AG20443 (cell line): ENCODE data around the gene THAP4.
"Not testable (repeated sequence)": the region's sequence is repeated elsewhere in the genome, so short reads cannot be mapped to it uniquely, and the experiment has no call there.

Experiments
- DNase-seq: peaks from one replicate; pipeline ENCODE4 v3.0.0; 2012; ENCODE audit warnings: low spot score, mixed read lengths

THAP4 gene

GRCh38 chr2:241584436-241584835 is 52.5 kb downstream of the THAP4 start:
- DNase-seq: no peak

DNA sequence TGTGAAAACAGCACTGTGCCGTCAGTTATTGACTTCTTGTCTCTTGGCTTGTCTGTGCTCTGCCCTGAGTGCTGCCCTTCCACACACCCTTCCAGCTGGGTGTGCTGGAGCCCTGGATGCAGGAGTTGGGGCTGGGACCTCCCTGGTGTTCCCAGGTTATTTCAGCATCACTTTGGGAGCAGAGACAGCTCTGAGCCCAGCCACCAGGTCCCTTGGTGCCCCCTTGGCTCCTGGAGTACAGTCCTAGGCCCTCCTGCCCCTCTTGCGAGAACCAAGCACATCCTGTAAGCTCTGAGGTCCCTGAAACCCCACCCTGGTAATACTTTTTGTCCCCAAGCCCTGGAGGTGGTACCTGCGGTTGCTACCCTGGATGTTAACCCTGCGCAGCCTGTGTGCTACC is 54.2 kb downstream of the THAP4 start:
- no peak for DNase-seq

GRCh38 chr2:241582328-241582727 is 54.6 kb downstream of the THAP4 start:
- DNase-seq: no peak

DNA sequence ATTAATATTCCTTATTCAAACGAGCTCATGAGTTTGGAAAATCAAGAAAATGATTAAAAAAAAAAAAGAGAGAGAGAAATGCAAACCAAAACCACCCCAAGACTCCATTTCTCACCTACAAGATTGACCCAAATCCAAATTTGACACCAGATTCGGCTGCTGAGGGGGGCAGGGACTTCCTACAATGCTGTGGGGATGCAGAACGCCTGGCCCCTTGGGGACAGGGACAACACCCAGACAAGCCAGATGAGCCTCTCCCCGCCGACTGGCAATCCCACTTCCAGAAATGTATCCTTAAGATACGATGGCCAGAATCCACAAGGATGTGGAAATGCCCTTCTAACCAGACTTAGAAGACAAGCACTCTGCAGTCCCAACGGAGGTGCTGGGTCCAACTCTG is 57.7 kb downstream of the THAP4 start:
- DNase-seq: no peak

DNA sequence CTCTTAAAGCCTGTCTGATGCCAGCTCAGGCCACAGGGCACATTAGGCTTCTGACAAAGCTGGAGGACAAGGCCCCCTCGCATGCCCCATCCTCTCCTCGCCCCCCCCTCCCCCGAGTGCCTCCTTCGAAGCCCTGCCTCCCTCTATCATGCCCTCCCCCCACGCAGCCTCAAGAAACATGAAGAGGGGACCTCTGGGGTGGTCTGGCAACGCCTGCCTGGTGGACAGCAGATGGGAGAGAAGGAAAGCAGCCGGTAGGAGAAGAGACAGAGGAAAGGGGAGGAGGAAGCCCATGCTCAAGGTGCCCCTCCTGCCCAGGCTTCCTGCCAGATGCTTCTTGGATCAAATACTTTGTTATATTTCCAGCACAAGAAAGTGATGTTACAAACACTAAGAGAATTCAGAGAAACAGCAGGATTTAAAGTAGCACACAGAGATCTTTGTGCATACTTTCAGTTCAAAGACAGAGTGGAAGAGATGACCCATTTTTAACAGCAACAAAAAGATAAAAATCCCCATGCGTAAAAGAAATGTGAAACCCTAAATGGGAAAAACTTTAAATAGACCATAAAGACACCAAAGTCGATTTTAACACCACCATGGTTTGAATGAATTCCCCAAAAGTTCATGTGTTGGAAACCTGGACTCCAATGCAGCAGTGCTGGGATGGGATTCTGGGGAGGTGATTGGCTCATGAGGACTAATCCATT is 59.4 kb downstream of the THAP4 start:
- DNase-seq: peak; percentile 43

DNA sequence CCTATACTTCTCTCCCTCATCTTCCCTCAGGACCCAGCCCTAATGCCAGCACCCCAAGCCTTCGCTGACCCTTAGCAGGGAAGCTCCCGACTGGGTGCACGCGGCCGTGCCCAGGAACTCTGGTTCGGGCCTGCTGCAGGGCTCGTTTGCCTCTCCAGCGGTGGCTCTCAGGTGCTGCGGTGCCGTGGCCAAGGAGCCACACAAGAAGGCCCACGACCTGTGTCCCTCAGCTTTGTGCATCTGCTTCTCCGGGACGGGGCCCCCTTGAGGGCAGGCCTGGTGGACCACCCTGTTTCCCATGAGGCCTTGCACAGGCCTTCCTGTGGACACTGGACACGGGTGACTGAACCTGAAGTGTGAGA is 60.7 kb downstream of the THAP4 start:
- no peak for DNase-seq

- DNase-seq: no peak
Observed at GRCh38 chr2:241575624-241576292, 61.2 kb downstream of the THAP4 start.

GRCh38 chr2:241574911-241575623 is 61.9 kb downstream of the THAP4 start:
- no peak for DNase-seq

- no peak for DNase-seq
Observed at GRCh38 chr2:241573741-241574140, 63.2 kb downstream of the THAP4 start.

GRCh38 chr2:241572915-241573651 is 63.9 kb downstream of the THAP4 start:
- DNase-seq: not testable (repeated sequence)

- no peak for DNase-seq
Observed at GRCh38 chr2:241571821-241572620, 64.9 kb downstream of the THAP4 start.

- DNase-seq: no peak
Observed at GRCh38 chr2:241570961-241571581, 65.9 kb downstream of the THAP4 start.

GRCh38 chr2:241569831-241570281 is 67.1 kb downstream of the THAP4 start:
- DNase-seq: no peak

GRCh38 chr2:241568726-241569125 is 68.2 kb downstream of the THAP4 start:
- DNase-seq: no peak

DNA sequence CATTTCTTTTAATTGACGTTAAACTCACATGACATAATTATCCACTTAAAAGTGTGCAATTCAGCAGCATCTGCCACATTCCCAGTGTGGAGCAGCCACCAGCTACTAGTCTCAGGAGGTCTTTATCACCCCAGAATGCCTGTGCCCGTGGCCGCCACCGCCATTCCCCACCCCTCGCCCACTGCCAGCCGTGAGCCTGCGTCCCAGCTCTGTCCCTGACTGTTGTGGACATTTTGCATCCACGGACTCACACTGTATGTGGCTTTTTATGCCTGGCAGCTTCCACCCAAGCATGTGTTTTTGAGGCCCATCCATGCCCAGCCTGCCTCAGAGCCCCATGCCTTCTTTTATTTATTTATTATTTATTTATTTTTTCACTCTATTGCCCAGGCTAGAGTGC is 69.2 kb downstream of the THAP4 start:
- no peak for DNase-seq

- DNase-seq: not testable (repeated sequence)
Observed at GRCh38 chr2:241567266-241567665, 69.7 kb downstream of the THAP4 start.

DNA sequence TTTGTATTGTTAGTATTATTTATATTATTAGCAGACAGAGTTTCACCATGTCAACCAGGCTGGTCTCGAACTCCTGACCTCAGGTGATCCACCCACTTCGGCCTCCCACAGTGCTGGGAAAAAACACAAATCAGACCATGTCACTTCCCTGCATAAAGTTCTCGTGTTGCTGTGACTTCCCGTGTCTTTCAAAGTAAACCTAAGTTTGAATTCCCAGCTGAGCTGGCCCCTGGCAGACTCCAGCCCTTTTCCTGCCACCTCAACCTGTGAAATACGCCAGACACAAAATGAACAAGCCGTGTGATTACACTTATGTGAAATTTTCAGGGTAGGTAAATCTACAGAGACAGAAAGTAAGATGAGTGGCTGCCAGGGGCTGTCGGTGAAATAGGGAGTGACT is 70.5 kb downstream of the THAP4 start:
- DNase-seq: no peak

DNA sequence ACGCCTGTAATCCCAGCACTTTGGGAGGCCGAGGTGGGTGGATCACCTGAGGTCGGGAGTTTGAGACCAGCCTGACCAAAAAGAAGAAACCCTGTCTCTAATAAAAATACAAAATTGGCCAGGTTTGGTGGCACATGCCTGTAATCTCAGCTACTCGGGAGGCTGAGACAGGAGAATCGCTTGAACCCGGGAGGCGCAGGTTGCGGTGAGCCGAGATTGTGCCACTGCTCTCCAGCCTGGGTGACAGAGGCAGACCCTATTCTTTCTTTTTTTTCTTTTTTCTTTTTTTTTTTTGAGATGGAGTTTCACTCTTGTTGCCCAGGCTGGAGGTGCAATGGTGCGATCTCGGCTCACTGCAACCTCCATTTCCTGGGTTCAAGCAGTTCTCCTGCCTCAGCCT is 70.9 kb downstream of the THAP4 start:
- not testable (repeated sequence) for DNase-seq

- DNase-seq: no peak
Observed at GRCh38 chr2:241565411-241565810, 71.5 kb downstream of the THAP4 start.

DNA sequence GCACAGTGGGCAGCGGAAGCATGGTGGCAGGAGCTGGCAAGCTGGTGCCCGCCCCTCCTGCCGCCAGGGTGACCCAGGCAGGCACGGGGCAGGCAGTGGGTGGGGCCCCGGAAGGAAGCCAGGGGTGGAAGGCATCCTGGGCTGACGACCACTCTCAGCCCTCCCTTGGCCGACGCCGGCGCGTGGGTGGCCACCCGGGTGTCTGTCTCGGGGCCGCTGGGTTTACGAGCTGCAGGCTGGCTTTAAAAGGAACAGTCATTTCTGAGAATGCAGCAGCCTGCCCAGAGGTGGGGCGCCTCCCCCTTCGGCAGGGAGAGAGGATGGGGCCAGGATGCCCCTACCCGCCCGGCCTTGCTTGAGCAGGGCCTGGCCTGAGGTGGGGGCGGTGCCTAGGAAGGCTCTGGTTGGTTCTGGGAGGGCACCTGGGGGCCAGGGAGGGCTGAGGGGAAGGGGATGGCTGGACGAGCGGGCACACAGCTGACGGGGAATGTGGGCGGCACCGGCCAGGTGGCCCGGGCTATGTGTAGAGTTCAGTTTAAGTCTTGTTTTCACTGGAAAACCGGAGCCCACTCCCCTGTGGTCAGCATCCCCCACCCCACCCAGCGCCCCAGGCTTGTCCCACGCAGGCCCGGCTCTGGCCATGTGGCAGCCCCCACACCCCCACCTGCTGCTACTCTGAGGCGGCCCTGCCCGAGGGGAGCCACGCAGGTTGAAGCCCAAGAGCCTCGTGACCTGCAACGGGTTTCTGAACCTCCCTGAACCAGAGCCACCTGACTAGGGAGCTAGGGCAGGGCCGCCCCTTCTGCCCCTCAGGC is 72.2 kb downstream of the THAP4 start:
- DNase-seq: no peak
